ENCODE measurements around the gene MBD1. TPM values are rescaled to one million over a fixed set of nuclear protein-coding genes. Genes with fewer than 3 reads are reported as not detected.
A peak's percentile ranks its signal among the peaks of the same experiment; 100 is the strongest.

Gene MBD1
- polyA plus RNA-seq, 1 of the 3 experiments (the other 2 are of a cell fraction): 72.3 TPM

GRCh38 chr18:50297621-50298442 lies 16.5 kb upstream of the MBD1 start:
- Histone ChIP-seq H3K4me3 (ENCODE audit: low read depth in 2 of 2, low read length in 1 of 2) (peak overlapping the region; percentile 53 to 59), H3K9me3 (no peaks in the 10 kb centered on the region), H3K9ac (no peak overlapping the region), H3F3A (replicated peaks; ENCODE audit: insufficient read depth) (no peaks in the 10 kb centered on the region), H3K79me2 (ENCODE audit: insufficient read depth) (no peaks in the 10 kb centered on the region), H3K9me2 (no peaks in the 10 kb centered on the region), H3K27ac (ENCODE audit: low read depth in 2 of 2, low read length in 1 of 2) (no peak overlapping the region; a peak in 1 of 4 replicates), H3K36me3 (replicated peaks in 1 of 2; ENCODE audit: control insufficient read depth in 1 of 2, insufficient read depth in 2 of 2, low read length in 1 of 2) (no peaks in the 10 kb centered on the region), H2AFZ (ENCODE audit: low read depth) (peak overlapping the region; percentile 93), H3K27me3 (ENCODE audit: insufficient read depth) (peaks cover 16% of the 10 kb centered on the region), H3K4me2 (peak overlapping the region; percentile 71), H3K4me1 (ENCODE audit: control insufficient read depth in 1 of 2, insufficient read depth in 2 of 2, low read depth in 1 of 2, low read length in 1 of 2) (peaks cover 0 to 3% of the 10 kb centered on the region in 2 experiments; a peak in 1 of 4 replicates), H4K20me1 (ENCODE audit: insufficient read depth) (no peaks in the 10 kb centered on the region)
- 18% methylated on average over 23 of the region's 28 CpGs for WGBS (ENCODE audit: low lambda C conversion rate)
- TF ChIP-seq MXI1 (IDR thresholded peaks at IDR 0.05; ENCODE audit: low read depth, low read length): peak; percentile 82
- no peak for TF ChIP-seq USF1 (IDR thresholded peaks at IDR 0.05; ENCODE audit: borderline replicate concordance, low read depth)
- TF ChIP-seq GABPA (IDR thresholded peaks at IDR 0.05; ENCODE audit: low read depth): peak; percentile 82
- no peak for TF ChIP-seq EP300 (IDR thresholded peaks at IDR 0.05; ENCODE audit: borderline replicate concordance in 1 of 2, low read depth in 1 of 2, low read length in 1 of 2)
- no peak for TF ChIP-seq FOSL2 (IDR thresholded peaks at IDR 0.05; ENCODE audit: borderline replicate concordance, low read depth)
- TF ChIP-seq, protein P1, sequence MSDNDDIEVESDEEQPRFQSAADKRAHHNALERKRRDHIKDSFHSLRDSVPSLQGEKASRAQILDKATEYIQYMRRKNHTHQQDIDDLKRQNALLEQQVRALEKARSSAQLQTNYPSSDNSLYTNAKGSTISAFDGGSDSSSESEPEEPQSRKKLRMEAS (IDR thresholded peaks at IDR 0.05; ENCODE audit: low read depth): peak; percentile 53; the same call in 1 of the 2 replicates
- TF ChIP-seq NFIC (IDR thresholded peaks at IDR 0.05; ENCODE audit: borderline replicate concordance): 0 out of 2 replicates have a peak, but pooled peaks have one; percentile 4
- POLR2A ChIA-PET: interaction anchor here (0.7 to 1.5 kb wide), 3 partner anchors 10 to 61 kb away, joined by 3 to 5 read pairs (median 3); partner anchors contain the start of gene MBD1
- peak; percentile 89 for DNase-seq
- CTCF ChIA-PET: interaction anchor here (0.6 to 3.0 kb wide), 3 partner anchors 16 to 1333 kb away, joined by 3 to 9 read pairs (median 3); partner anchors contain the start of gene MBD1

- Histone ChIP-seq H3K36me3 (replicated peaks in 1 of 2; ENCODE audit: control insufficient read depth in 1 of 2, insufficient read depth in 2 of 2, low read length in 1 of 2) (no peaks in the 10 kb centered on the region), H3K27ac (ENCODE audit: low read depth in 2 of 2, low read length in 1 of 2) (no peak overlapping the region), H3K4me3 (ENCODE audit: low read depth in 2 of 2, low read length in 1 of 2) (no peak overlapping the region), H3K9me3 (no peaks in the 10 kb centered on the region), H3K9ac (no peak overlapping the region), H4K20me1 (ENCODE audit: insufficient read depth) (no peaks in the 10 kb centered on the region), H3K27me3 (ENCODE audit: insufficient read depth) (no peaks in the 10 kb centered on the region), H2AFZ (ENCODE audit: low read depth) (no peak overlapping the region), H3K4me1 (ENCODE audit: control insufficient read depth in 1 of 2, insufficient read depth in 2 of 2, low read depth in 1 of 2, low read length in 1 of 2) (peaks cover 0 to 3% of the 10 kb centered on the region in 2 experiments; a peak in 1 of 4 replicates), H3K9me2 (no peaks in the 10 kb centered on the region), H3K4me2 (no peak overlapping the region), H3F3A (replicated peaks; ENCODE audit: insufficient read depth) (no peaks in the 10 kb centered on the region), H3K79me2 (ENCODE audit: insufficient read depth) (no peaks in the 10 kb centered on the region)
- no peak for DNase-seq
- no peak for TF ChIP-seq ELF1 (IDR thresholded peaks at IDR 0.05)
- TF ChIP-seq, protein P2, sequence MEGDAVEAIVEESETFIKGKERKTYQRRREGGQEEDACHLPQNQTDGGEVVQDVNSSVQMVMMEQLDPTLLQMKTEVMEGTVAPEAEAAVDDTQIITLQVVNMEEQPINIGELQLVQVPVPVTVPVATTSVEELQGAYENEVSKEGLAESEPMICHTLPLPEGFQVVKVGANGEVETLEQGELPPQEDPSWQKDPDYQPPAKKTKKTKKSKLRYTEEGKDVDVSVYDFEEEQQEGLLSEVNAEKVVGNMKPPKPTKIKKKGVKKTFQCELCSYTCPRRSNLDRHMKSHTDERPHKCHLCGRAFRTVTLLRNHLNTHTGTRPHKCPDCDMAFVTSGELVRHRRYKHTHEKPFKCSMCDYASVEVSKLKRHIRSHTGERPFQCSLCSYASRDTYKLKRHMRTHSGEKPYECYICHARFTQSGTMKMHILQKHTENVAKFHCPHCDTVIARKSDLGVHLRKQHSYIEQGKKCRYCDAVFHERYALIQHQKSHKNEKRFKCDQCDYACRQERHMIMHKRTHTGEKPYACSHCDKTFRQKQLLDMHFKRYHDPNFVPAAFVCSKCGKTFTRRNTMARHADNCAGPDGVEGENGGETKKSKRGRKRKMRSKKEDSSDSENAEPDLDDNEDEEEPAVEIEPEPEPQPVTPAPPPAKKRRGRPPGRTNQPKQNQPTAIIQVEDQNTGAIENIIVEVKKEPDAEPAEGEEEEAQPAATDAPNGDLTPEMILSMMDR (IDR thresholded peaks at IDR 0.05): no peak
- TF ChIP-seq EZH2phosphoT487 (IDR thresholded peaks at IDR 0.05; ENCODE audit: borderline replicate concordance, low read depth): no peak
- POLR2A ChIA-PET: no interaction called here
- 100% methylated on average over 1 of the region's 1 CpG for WGBS (ENCODE audit: low lambda C conversion rate)
- CTCF ChIA-PET: interaction anchor here (2.0 kb wide), 1 partner anchor 64 kb away, joined by 12 read pairs; no protein-coding TSS in a partner anchor
Measured at GRCh38 chr18:50293039-50293438, 11.7 kb upstream of the MBD1 start.

Data from SK-N-SH (cell line).